HL-60 (cell line): ENCODE measurements around the gene RAB31.
"Not testable (repeated sequence)": the region's sequence is repeated elsewhere in the genome, so short reads cannot be mapped to it uniquely, and the experiment has no call there.

Experiments
- CTCF ChIP-seq: IDR thresholded peaks from one replicate; pipeline ENCODE4 v1.5.1; 2011; ENCODE audit warnings: low read length, control low read depth, inconsistent platforms; ENCODE audit not compliant: insufficient read depth
- POLR2AphosphoS5 ChIP-seq: IDR thresholded peaks from 2 replicates; pipeline ENCODE4 v1.6.1; 2012; ENCODE audit warnings: low read depth
- REST ChIP-seq: IDR thresholded peaks from 2 replicates; pipeline ENCODE4 v1.6.1; 2012; ENCODE audit warnings: low read depth; ENCODE audit not compliant: insufficient replicate concordance

GRCh38 chr18:9857479-9857998 is 149.4 kb downstream of the RAB31 start:
- TF ChIP-seq POLR2AphosphoS5, CTCF, REST: not testable (repeated sequence)
